ENCODE data around the gene TAF11L11.
"Not testable (repeated sequence)": the region's sequence is repeated elsewhere in the genome, so short reads cannot be mapped to it uniquely, and the experiment has no call there.

TAF11L11 gene

GRCh38 chr5:17610092-17610491 lies 6.1 kb downstream of the TAF11L11 start, which contains the start of gene TAF11L12:
TSS of gene TAF11L12 (plus strand) at chr5:17610392.
- not testable (repeated sequence) for H3K9me3 ChIP-seq (ENCODE audit: control insufficient read depth, insufficient read depth, low read length); H3F3A ChIP-seq (ENCODE audit: control insufficient read depth, insufficient read depth); H3K4me2 ChIP-seq (ENCODE audit: low read length); H4K20me1 ChIP-seq (ENCODE audit: control insufficient read depth, insufficient read depth, low read depth, low read length); H3K36me3 ChIP-seq (ENCODE audit: control insufficient read depth, low read length); H3K27ac ChIP-seq (ENCODE audit: low read depth, low read length); H3K79me2 ChIP-seq (ENCODE audit: control insufficient read depth, low read length); H3K27me3 ChIP-seq (ENCODE audit: control insufficient read depth, low read length); H3K4me3 ChIP-seq (ENCODE audit: low read length); H3K9me2 ChIP-seq (replicated peaks; ENCODE audit: control insufficient read depth, low read length); H3K4me1 ChIP-seq (ENCODE audit: control insufficient read depth, low read length)

- Histone ChIP-seq H3K4me1 (ENCODE audit: control insufficient read depth, low read length) (no peaks in the 10 kb centered on the region), H3F3A (ENCODE audit: control insufficient read depth, insufficient read depth) (no peaks in the 10 kb centered on the region), H4K20me1 (ENCODE audit: control insufficient read depth, insufficient read depth, low read depth, low read length) (no peaks in the 10 kb centered on the region), H3K27me3 (ENCODE audit: control insufficient read depth, low read length) (no peaks in the 10 kb centered on the region), H3K79me2 (ENCODE audit: control insufficient read depth, low read length) (no peaks in the 10 kb centered on the region), H3K4me3 (ENCODE audit: low read length) (no peak overlapping the region), H3K9me2 (replicated peaks; ENCODE audit: control insufficient read depth, low read length) (no peaks in the 10 kb centered on the region), H3K4me2 (ENCODE audit: low read length) (no peak overlapping the region), H3K9me3 (ENCODE audit: control insufficient read depth, insufficient read depth, low read length) (no peaks in the 10 kb centered on the region), H3K27ac (ENCODE audit: low read depth, low read length) (no peak overlapping the region), H3K36me3 (ENCODE audit: control insufficient read depth, low read length) (no peaks in the 10 kb centered on the region)
- TF ChIP-seq CTCF (IDR thresholded peaks at IDR 0.05; ENCODE audit: low read depth, low read length, poor library complexity, severe bottlenecking) (no peak), EZH2phosphoT487 (IDR thresholded peaks at IDR 0.05; ENCODE audit: borderline replicate concordance, low read length) (no peak)
Observed at GRCh38 chr5:17614872-17615605, 11.1 kb downstream of the TAF11L11 start.

DNA sequence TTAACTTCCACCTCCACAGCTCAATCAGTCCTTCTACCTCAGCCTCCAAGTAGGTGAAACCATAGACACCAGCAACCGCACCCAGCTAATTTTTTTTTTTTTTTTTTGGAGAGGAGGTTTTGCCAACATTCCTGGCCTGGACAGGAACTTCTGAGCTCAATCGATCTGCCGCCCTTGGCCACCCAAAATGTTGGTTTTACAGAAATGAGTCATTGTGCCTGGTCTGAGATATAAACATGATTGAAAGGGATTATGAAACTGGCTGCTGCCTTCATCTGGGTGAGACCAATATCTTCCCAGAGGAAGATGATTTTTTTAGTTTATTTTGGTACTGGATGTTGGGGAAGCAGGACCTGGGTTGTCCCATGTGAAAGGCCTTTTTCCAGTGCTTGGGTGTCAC lies 15.4 kb downstream of the TAF11L11 start:
- no peaks in the 10 kb centered on the region for H3K4me1 ChIP-seq (ENCODE audit: control insufficient read depth, low read length)
- H3K79me2 ChIP-seq (ENCODE audit: control insufficient read depth, low read length): no peaks in the 10 kb centered on the region
- no peak overlapping the region for H3K27ac ChIP-seq (ENCODE audit: low read depth, low read length)
- no peak overlapping the region for H3K4me2 ChIP-seq (ENCODE audit: low read length)
- no peaks in the 10 kb centered on the region for H3K36me3 ChIP-seq (ENCODE audit: control insufficient read depth, low read length)
- no peaks in the 10 kb centered on the region for H3K9me3 ChIP-seq (ENCODE audit: control insufficient read depth, insufficient read depth, low read length)
- no peak for TF ChIP-seq EZH2phosphoT487 (IDR thresholded peaks at IDR 0.05; ENCODE audit: borderline replicate concordance, low read length)
- no peak for TF ChIP-seq CTCF (IDR thresholded peaks at IDR 0.05; ENCODE audit: low read depth, low read length, poor library complexity, severe bottlenecking)
- no peaks in the 10 kb centered on the region for H3F3A ChIP-seq (ENCODE audit: control insufficient read depth, insufficient read depth)
- no peak overlapping the region for H3K4me3 ChIP-seq (ENCODE audit: low read length)
- no peaks in the 10 kb centered on the region for H3K27me3 ChIP-seq (ENCODE audit: control insufficient read depth, low read length)
- no peaks in the 10 kb centered on the region for H4K20me1 ChIP-seq (ENCODE audit: control insufficient read depth, insufficient read depth, low read depth, low read length)
- H3K9me2 ChIP-seq (replicated peaks; ENCODE audit: control insufficient read depth, low read length): no peaks in the 10 kb centered on the region

GRCh38 chr5:17620627-17621026 lies 16.6 kb downstream of the TAF11L11 start:
- Histone ChIP-seq H3K36me3 (ENCODE audit: control insufficient read depth, low read length) (no peaks in the 10 kb centered on the region), H3K4me2 (ENCODE audit: low read length) (no peak overlapping the region), H3K9me2 (replicated peaks; ENCODE audit: control insufficient read depth, low read length) (no peaks in the 10 kb centered on the region), H3F3A (ENCODE audit: control insufficient read depth, insufficient read depth) (no peaks in the 10 kb centered on the region), H3K4me3 (ENCODE audit: low read length) (no peak overlapping the region), H3K27ac (ENCODE audit: low read depth, low read length) (no peak overlapping the region), H3K27me3 (ENCODE audit: control insufficient read depth, low read length) (no peaks in the 10 kb centered on the region), H4K20me1 (ENCODE audit: control insufficient read depth, insufficient read depth, low read depth, low read length) (no peaks in the 10 kb centered on the region), H3K9me3 (ENCODE audit: control insufficient read depth, insufficient read depth, low read length) (no peaks in the 10 kb centered on the region), H3K79me2 (ENCODE audit: control insufficient read depth, low read length) (no peaks in the 10 kb centered on the region), H3K4me1 (ENCODE audit: control insufficient read depth, low read length) (no peaks in the 10 kb centered on the region)
- TF ChIP-seq EZH2phosphoT487 (IDR thresholded peaks at IDR 0.05; ENCODE audit: borderline replicate concordance, low read length) (no peak), CTCF (IDR thresholded peaks at IDR 0.05; ENCODE audit: low read depth, low read length, poor library complexity, severe bottlenecking) (peak; percentile 49)
